H4 (cell line): Measurements from ENCODE around the gene SLC10A2. TPM values are rescaled to one million over a fixed set of nuclear protein-coding genes. Genes with fewer than 3 reads are reported as not detected.

Experiments used
- total RNA-seq: library from RNA; depleted of rRNA; stranded (reverse); fragments of >200 nt; shearing (Covaris generic); gene quantifications from 2 replicates; pipeline ENCODE4 v1.2.3, GENCODE V29; 2014; rRNA removed

SLC10A2 gene
- total RNA-seq, 1 experiment from 2014 or later = not detected

Other genes with a start within 250 kb of the SLC10A2 start
- 16.4 and 33.3 TPM in 2 replicates for gene ERCC5, start 220.4 kb downstream of the SLC10A2 start, total RNA-seq